Measurements from ENCODE around the gene FAM9C. TPM values are rescaled to one million over a fixed set of nuclear protein-coding genes. Genes with fewer than 3 reads are reported as not detected.

The FAM9C gene
- total RNA-seq, 1 experiment from 2014 or later = not detected

- Mint-ChIP-seq H3K4me1 (ENCODE audit: insufficient read depth, unreplicated experiment) (no peaks in the 10 kb centered on the region), H3K27me3 (ENCODE audit: insufficient read depth, unreplicated experiment) (no peaks in the 10 kb centered on the region), H3K9me3 (ENCODE audit: unreplicated experiment) (peaks cover 17% of the 10 kb centered on the region), H3K27ac (ENCODE audit: low read depth, unreplicated experiment) (no peak overlapping the region), H3K4me3 (ENCODE audit: unreplicated experiment) (no peak overlapping the region), H3K36me3 (ENCODE audit: insufficient read depth, unreplicated experiment) (no peaks in the 10 kb centered on the region)
- CTCF ChIA-PET = no interaction called here
- no TSS peak for BruUV-seq (replicated peaks)
- POLR2A ChIA-PET = interaction anchor here (0.5 to 0.6 kb wide), 2 partner anchors 85 to 403 kb away, joined by 3 to 4 read pairs; partner anchors contain the start of gene TMSB4X
- DNase-seq (ENCODE audit: unreplicated experiment) = peak; percentile 16
- no peak for TF ChIP-seq CTCF (IDR thresholded peaks at IDR 0.05; ENCODE audit: unreplicated experiment)
- intact Hi-C loops (cut with micrococcal nuclease) = no loop called here
These were observed 15.4 kb upstream of the FAM9C start for GRCh38 chrX:13059637-13060499.

- Mint-ChIP-seq H3K36me3 (ENCODE audit: insufficient read depth, unreplicated experiment) (no peaks in the 10 kb centered on the region), H3K27me3 (ENCODE audit: insufficient read depth, unreplicated experiment) (no peaks in the 10 kb centered on the region), H3K27ac (ENCODE audit: low read depth, unreplicated experiment) (no peak overlapping the region), H3K4me3 (ENCODE audit: unreplicated experiment) (no peak overlapping the region), H3K4me1 (ENCODE audit: insufficient read depth, unreplicated experiment) (no peaks in the 10 kb centered on the region), H3K9me3 (ENCODE audit: unreplicated experiment) (no peaks in the 10 kb centered on the region)
- ChIA-PET CTCF (no interaction called here), POLR2A (no interaction called here)
- BruUV-seq (replicated peaks) = no TSS peak
- intact Hi-C loops (cut with micrococcal nuclease) = no loop called here
- TF ChIP-seq CTCF (IDR thresholded peaks at IDR 0.05; ENCODE audit: unreplicated experiment) = no peak
- DNase-seq (ENCODE audit: unreplicated experiment) = no peak
These were observed 11.1 kb upstream of the FAM9C start for GRCh38 chrX:13055486-13055885.

GRCh38 chrX:13053171-13053570 lies 8.8 kb upstream of the FAM9C start:
- Mint-ChIP-seq H3K4me3 (ENCODE audit: unreplicated experiment) (no peak overlapping the region), H3K27ac (ENCODE audit: low read depth, unreplicated experiment) (no peak overlapping the region), H3K27me3 (ENCODE audit: insufficient read depth, unreplicated experiment) (no peaks in the 10 kb centered on the region), H3K4me1 (ENCODE audit: insufficient read depth, unreplicated experiment) (no peaks in the 10 kb centered on the region), H3K36me3 (ENCODE audit: insufficient read depth, unreplicated experiment) (no peaks in the 10 kb centered on the region), H3K9me3 (ENCODE audit: unreplicated experiment) (no peaks in the 10 kb centered on the region)
- ChIA-PET POLR2A (no interaction called here), CTCF (interaction anchor here (0.6 kb wide), 1 partner anchor 32 kb away, joined by 3 read pairs; no protein-coding TSS in a partner anchor)
- intact Hi-C loops (cut with micrococcal nuclease) = no loop called here
- DNase-seq (ENCODE audit: unreplicated experiment) = no peak
- no TSS peak for BruUV-seq (replicated peaks)
- no peak for TF ChIP-seq CTCF (IDR thresholded peaks at IDR 0.05; ENCODE audit: unreplicated experiment)

GRCh38 chrX:13051529-13052172 lies 7.2 kb upstream of the FAM9C start:
- no peaks in the 10 kb centered on the region for H3K36me3 Mint-ChIP-seq (ENCODE audit: insufficient read depth, unreplicated experiment)
- H3K4me1 Mint-ChIP-seq (ENCODE audit: insufficient read depth, unreplicated experiment) = no peaks in the 10 kb centered on the region
- H3K27ac Mint-ChIP-seq (ENCODE audit: low read depth, unreplicated experiment) = no peak overlapping the region
- no TSS peak for BruUV-seq (replicated peaks)
- no peak for TF ChIP-seq CTCF (IDR thresholded peaks at IDR 0.05; ENCODE audit: unreplicated experiment)
- no peaks in the 10 kb centered on the region for H3K27me3 Mint-ChIP-seq (ENCODE audit: insufficient read depth, unreplicated experiment)
- H3K4me3 Mint-ChIP-seq (ENCODE audit: unreplicated experiment) = no peak overlapping the region
- H3K9me3 Mint-ChIP-seq (ENCODE audit: unreplicated experiment) = no peaks in the 10 kb centered on the region
- intact Hi-C loops (cut with micrococcal nuclease) = no loop called here
- peak; percentile 30 for DNase-seq (ENCODE audit: unreplicated experiment)
- CTCF ChIA-PET = interaction anchor here (0.6 to 1.3 kb wide), 3 partner anchors 10 to 246 kb away, joined by 4 to 6 read pairs (median 4); no protein-coding TSS in a partner anchor
- POLR2A ChIA-PET = interaction anchor here (1.2 kb wide), 1 partner anchor 10 kb away, joined by 5 read pairs; no protein-coding TSS in a partner anchor

Data from MCF 10A (cell line).